ENCODE measurements around the gene F2. TPM values are rescaled to one million over a fixed set of nuclear protein-coding genes. Genes with fewer than 3 reads are reported as not detected.

F2 gene
- total and polyA plus RNA-seq, 2 of the 13 experiments (the other 11 are each of a cell fraction or from before 2014, with no cell fraction given), result 330 to 801 TPM

- no peak for TF ChIP-seq ZNF33A (CRISPR knock-in tag; IDR thresholded peaks at IDR 0.05; ENCODE audit: borderline replicate concordance)
- no peak for TF ChIP-seq ZNF552 (CRISPR knock-in tag; IDR thresholded peaks at IDR 0.05; ENCODE audit: borderline replicate concordance)
- peak; percentile 68; the same call in 1 of the 2 replicates for TF ChIP-seq ZNF280D (CRISPR knock-in tag; IDR thresholded peaks at IDR 0.05)
- TF ChIP-seq CHCHD3 (CRISPR knock-in tag; IDR thresholded peaks at IDR 0.05), result no peak
Measured at GRCh38 chr11:46722566-46723358, 3.7 kb downstream of the F2 start (continued).

- FAIRE-seq (no peak), ATAC-seq (no peak), DNase-seq (ENCODE audit: low spot score) (no peak)
- no peaks in the 10 kb centered on the region for H3K9me3 ChIP-seq (ENCODE audit: low read length)
- CTCF ChIA-PET (ENCODE audit: low intra/inter-chr PET ratio, low total read pairs), result no interaction called here
- BruUV-seq (replicated peaks), result no TSS peak
- peak overlapping the region; percentile 94 for H3K4me2 ChIP-seq (ENCODE audit: low read depth, low read length)
- peaks cover 28 to 50% of the 10 kb centered on the region in 2 experiments for H3K36me3 ChIP-seq (replicated peaks in 1 of 2; ENCODE audit: control insufficient read depth in 1 of 2, insufficient read depth in 2 of 2, low read length in 2 of 2)
- H3K27me3 ChIP-seq (ENCODE audit: control insufficient read depth in 1 of 2, insufficient read depth in 2 of 2, low read length in 2 of 2), result no peaks in the 10 kb centered on the region; a peak in 1 of 5 replicates
- in situ Hi-C loops (cut with HindIII; ENCODE audit: extremely low pct_ligation_motif_present, low pct_unique_long_range_greater_than_20kb) (no loop called here), intact Hi-C loops (cut with micrococcal nuclease; ENCODE audit: unreplicated experiment) (no loop called here)
- H3K4me3 ChIP-seq (replicated peaks in 1 of 3; ENCODE audit: insufficient read depth in 1 of 3, low read depth in 2 of 3, low read length in 3 of 3), result peak overlapping the region in 1 of 3 experiments; percentile 33; a peak in 1 of 6 replicates
- POLR2A ChIA-PET, result interaction anchor here (1.5 to 12.3 kb wide), 2 partner anchors 21 to 27 kb away, joined by 3 to 272 read pairs; partner anchors contain the start of genes ARHGAP1 and ZNF408
- WGBS (ENCODE audit: low lambda C conversion rate), result 94% methylated on average over 5 of the region's 8 CpGs
- H3K9ac ChIP-seq (ENCODE audit: insufficient read depth, low read depth, low read length), result no peak overlapping the region
- no peak overlapping the region for H2AFZ ChIP-seq (ENCODE audit: low read length)
- peaks cover 38% of the 10 kb centered on the region for H4K20me1 ChIP-seq (ENCODE audit: insufficient read depth, low read length)
- peaks cover 87% of the 10 kb centered on the region for H3K4me1 ChIP-seq (ENCODE audit: insufficient read depth, low read length)
- peaks cover 68% of the 10 kb centered on the region for H3K79me2 ChIP-seq (ENCODE audit: insufficient read depth, low read length)
- H3K27ac ChIP-seq (ENCODE audit: extremely low read length, insufficient read depth, low read length), result peak overlapping the region; percentile 25
- TF ChIP-seq REL (CRISPR knock-in tag; conservative IDR thresholded peaks at IDR 0.05), result no peak
- 0 out of 2 replicates have a peak, but pooled peaks have one; percentile 25 for TF ChIP-seq ZNF605 (CRISPR knock-in tag; IDR thresholded peaks at IDR 0.05)
- TF ChIP-seq SUZ12 (IDR thresholded peaks at IDR 0.05; ENCODE audit: low read depth, low read length), result no peak
- peak; percentile 77 for TF ChIP-seq RBFOX2 (IDR thresholded peaks at IDR 0.05; ENCODE audit: low read depth, low read length)
- peak; percentile 31; the same call in 1 of the 2 replicates for TF ChIP-seq ZNF687 (CRISPR knock-in tag; IDR thresholded peaks at IDR 0.05)
- no peak for TF ChIP-seq HES4 (CRISPR knock-in tag; IDR thresholded peaks at IDR 0.05; ENCODE audit: borderline replicate concordance)
- 0 out of 2 replicates have a peak, but pooled peaks have one; percentile 8 for TF ChIP-seq ZNF768 (CRISPR knock-in tag; IDR thresholded peaks at IDR 0.05)
- TF ChIP-seq AGO2 (optimal IDR thresholded peaks at IDR 0.05; ENCODE audit: low read depth, low read length), result peak; percentile 89
- no peak for TF ChIP-seq ELF1 (CRISPR knock-in tag; IDR thresholded peaks at IDR 0.05)
- 0 out of 2 replicates have a peak, but pooled peaks have one; percentile 5 for TF ChIP-seq HDAC1 (CRISPR knock-in tag; IDR thresholded peaks at IDR 0.05)
- no peak for TF ChIP-seq BORCS8-MEF2B (CRISPR knock-in tag; IDR thresholded peaks at IDR 0.05)
- no peak for TF ChIP-seq SKI (IDR thresholded peaks at IDR 0.05; ENCODE audit: partially characterized antibody)
Measured at GRCh38 chr11:46723359-46723680, 4.3 kb downstream of the F2 start.
